ENCODE data around the gene SBF1.

The SBF1 gene

GRCh38 chr22:50483977-50484853 is 9.4 kb upstream of the SBF1 start:
- no peak for DNase-seq (ENCODE audit: low read depth in 2 of 2)

GRCh38 chr22:50483556-50483955 is 8.7 kb upstream of the SBF1 start:
- no peak for DNase-seq (ENCODE audit: low read depth in 2 of 2)

GRCh38 chr22:50483106-50483505 is 8.3 kb upstream of the SBF1 start:
- DNase-seq (ENCODE audit: low read depth in 2 of 2), result no peak

GRCh38 chr22:50482107-50483074 is 7.6 kb upstream of the SBF1 start:
- no peak for DNase-seq (ENCODE audit: low read depth in 2 of 2)

- peak in 1 of 2 donors; percentile 50 for DNase-seq (ENCODE audit: low read depth in 2 of 2)
Measured at GRCh38 chr22:50481440-50482106, 6.7 kb upstream of the SBF1 start, which contains the start of gene ADM2. TSS of gene ADM2 (plus strand) at chr22:50481543. CDS start at chr22:50481848, 305 bp downstream.

GRCh38 chr22:50481045-50481439 is 6.2 kb upstream of the SBF1 start:
- DNase-seq (ENCODE audit: low read depth in 2 of 2), result no peak

- no peak for DNase-seq (ENCODE audit: low read depth in 2 of 2)
Measured at GRCh38 chr22:50479721-50480120, 4.9 kb upstream of the SBF1 start.

GRCh38 chr22:50477923-50478322 is 3.1 kb upstream of the SBF1 start:
- DNase-seq (ENCODE audit: low read depth in 2 of 2), result no peak

GRCh38 chr22:50476868-50477267 is 2.0 kb upstream of the SBF1 start:
- DNase-seq (ENCODE audit: low read depth in 2 of 2), result no peak

- DNase-seq (ENCODE audit: low read depth in 2 of 2), result no peak
Measured at GRCh38 chr22:50475652-50476002, 792 bp upstream of the SBF1 start.

- DNase-seq (ENCODE audit: low read depth in 2 of 2), result no peak
Measured at GRCh38 chr22:50473855-50474671, 772 bp downstream of the SBF1 start.

GRCh38 chr22:50473088-50473487 is 1.7 kb downstream of the SBF1 start:
- peak in 1 of 2 donors; percentile 24 for DNase-seq (ENCODE audit: low read depth in 2 of 2)

GRCh38 chr22:50471962-50472361 is 2.9 kb downstream of the SBF1 start:
- DNase-seq (ENCODE audit: low read depth in 2 of 2), result no peak

GRCh38 chr22:50471197-50471847 is 3.5 kb downstream of the SBF1 start:
- no peak for DNase-seq (ENCODE audit: low read depth in 2 of 2)

GRCh38 chr22:50470491-50470890 is 4.3 kb downstream of the SBF1 start:
- DNase-seq (ENCODE audit: low read depth in 2 of 2), result no peak

GRCh38 chr22:50469377-50470305 is 5.2 kb downstream of the SBF1 start:
- peak; percentile 93 to 96 for DNase-seq (ENCODE audit: low read depth in 2 of 2)

- no peak for DNase-seq (ENCODE audit: low read depth in 2 of 2)
Measured at GRCh38 chr22:50468626-50469025, 6.2 kb downstream of the SBF1 start.

- no peak for DNase-seq (ENCODE audit: low read depth in 2 of 2)
Measured at GRCh38 chr22:50467773-50468440, 6.9 kb downstream of the SBF1 start.

- DNase-seq (ENCODE audit: low read depth in 2 of 2), result no peak
Measured at GRCh38 chr22:50467341-50467740, 7.5 kb downstream of the SBF1 start.
